HL-60/S4 treated with retinoic acid at 250 ng/mL for 4 days and 3 days (cell line): ENCODE data around the gene OPRM1.

Source experiments
- in situ Hi-C: fragments of 300-500 bp; cut with MboI; formaldehyde crosslinking; loops from 2 replicates; pipeline ENCODE4 v1.7.0; 2022; ENCODE audit warnings: low sequenced_read_pairs

OPRM1 gene

DNA sequence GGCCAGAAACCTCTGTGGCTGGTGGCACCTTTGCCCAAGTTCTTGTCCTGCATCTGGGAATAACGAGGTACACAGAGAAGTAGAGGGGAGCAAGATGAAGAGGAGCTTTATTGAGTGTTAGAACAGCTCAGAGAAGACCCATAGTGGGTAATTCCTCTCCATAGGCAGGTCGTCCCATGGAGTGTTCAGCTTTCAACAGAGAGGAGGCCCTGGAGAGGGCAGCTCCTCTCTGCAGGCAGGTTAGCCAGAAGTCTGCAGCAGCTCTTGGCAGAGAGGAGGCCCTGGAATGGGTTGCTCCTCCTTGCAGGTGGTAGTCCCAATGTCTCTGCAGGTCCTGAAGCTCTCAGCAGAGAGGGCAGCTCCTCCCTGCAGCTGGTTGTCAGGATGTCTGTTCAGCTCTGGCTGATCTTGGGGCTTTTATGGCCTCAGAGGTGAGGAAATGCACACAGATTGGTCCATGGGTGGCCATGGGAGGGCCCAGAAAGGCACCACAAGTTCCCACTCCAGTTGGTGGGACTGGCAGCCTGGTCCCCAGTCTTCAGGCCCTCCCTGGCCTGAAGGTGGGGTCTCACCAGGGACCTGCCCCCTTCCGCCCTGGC lies 228.6 kb downstream of the OPRM1 start:
- in situ Hi-C loops, result no loop called here

DNA sequence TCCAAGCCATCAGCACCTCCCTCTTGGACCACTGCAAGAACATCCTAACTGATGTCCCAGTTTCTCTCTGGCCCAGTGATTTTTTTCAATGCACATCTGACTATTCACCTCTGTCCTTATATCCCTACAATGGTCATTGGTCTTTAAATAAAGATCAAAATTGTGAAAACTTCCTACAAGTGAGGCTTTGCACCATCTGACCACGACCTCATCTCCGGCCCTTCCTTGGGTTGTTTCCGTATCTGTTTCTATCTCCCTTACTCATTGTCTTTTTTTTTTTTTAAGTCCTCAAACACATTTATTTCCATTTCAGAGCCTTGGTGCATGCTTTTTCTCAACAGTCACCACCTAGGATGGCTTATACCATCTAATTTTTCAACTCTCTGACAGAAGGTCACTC lies 229.4 kb downstream of the OPRM1 start:
- in situ Hi-C loops, result no loop called here

DNA sequence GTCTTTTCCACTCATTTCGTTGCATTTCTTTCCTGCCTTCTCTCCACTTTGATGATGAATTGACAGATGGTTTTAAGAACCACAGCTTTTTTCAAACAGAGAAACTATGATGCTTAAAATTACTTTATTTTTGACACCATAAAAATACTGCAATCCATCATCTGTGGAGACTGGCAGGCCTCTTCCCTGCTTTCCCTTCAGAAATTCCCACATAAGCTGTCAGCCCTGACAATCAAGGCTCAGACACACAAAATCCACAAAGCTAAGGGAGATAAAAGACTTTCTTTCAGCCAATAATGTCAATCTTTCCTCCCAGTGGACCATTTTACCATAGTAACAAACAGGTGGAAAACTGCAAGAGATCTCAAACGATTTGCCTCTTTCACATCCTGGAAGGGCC lies 235.1 kb downstream of the OPRM1 start:
- in situ Hi-C loops, result loop anchor here (10.0 kb wide), 1 partner anchor 119 kb away; no protein-coding TSS in a partner anchor

DNA sequence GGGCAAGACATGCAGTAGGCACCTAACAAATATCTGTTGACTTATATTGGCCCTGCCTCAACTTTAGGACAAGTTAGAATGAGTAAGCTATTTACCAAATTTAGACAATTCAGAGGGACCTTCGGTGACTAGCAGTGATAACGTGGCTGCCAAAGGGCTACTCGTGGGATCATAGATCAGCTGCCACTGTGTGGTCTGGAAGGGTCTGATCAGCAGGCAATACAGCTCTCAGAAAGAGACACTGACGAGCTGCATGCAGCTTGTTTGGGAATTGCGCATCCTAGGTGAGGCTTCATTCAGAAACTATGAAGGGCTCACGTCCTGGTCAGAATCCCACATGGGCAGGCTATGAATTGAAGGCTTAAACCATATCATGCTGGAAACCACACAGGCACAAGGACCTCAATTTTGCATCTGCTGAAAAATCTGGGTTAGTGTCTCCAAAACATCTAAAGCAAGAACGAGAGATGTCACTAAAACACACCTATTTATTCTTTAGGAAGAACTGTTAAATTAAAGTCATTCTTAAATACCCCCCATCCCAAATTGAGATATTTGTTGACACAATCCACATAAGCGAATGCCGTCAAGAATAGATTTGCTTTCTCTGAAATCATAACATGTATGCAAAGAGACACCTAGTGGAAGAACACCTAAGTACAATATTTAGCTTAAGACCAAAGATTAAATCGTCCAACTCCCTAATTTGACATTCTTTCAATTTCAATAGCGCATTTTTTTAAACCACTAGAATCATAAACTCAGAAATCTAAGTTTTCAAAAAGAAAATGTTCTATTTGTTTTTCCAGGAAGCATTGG lies 238.0 kb downstream of the OPRM1 start:
- in situ Hi-C loops, result loop anchor here (10.0 kb wide), 1 partner anchor 122 kb away; no protein-coding TSS in a partner anchor

DNA sequence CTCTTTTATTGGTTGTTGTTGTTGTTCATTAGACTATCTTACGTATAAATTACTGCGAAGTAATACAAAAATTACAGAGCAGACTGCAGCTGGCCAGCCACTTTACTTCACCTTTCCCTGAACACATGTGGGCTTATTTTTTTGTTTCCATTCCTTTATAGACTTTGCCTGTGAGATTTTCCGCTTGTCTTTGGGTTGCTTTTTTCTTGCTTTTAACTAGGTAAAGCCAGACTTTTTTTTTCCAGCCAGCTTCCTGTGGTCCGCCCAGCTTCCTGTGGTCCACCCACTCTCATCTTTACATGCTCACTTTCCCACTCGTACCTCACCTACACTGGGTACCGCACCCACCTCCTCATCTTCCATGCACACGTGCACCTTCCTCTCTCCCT lies 238.6 kb downstream of the OPRM1 start:
- in situ Hi-C loops, result loop anchor here (10.0 kb wide), 1 partner anchor 123 kb away; no protein-coding TSS in a partner anchor

DNA sequence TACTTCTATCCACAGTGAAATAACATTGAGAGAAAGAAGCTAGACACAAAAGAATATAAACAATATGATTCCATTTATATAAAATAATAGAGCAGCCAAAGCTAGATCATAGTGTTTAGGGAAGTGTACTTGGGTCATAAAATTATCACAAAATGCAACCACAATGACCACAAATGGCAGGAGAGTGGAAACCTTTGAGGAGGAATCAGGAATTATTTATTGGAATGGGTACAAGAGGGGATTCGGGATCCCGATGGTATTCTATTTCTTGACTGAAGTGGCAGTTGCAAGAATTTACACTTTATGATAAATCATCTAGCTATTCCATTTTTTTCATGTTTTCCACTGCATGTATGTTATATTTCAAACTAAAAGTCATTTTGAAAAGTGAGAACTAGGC lies 241.5 kb downstream of the OPRM1 start:
- in situ Hi-C loops, result no loop called here

DNA sequence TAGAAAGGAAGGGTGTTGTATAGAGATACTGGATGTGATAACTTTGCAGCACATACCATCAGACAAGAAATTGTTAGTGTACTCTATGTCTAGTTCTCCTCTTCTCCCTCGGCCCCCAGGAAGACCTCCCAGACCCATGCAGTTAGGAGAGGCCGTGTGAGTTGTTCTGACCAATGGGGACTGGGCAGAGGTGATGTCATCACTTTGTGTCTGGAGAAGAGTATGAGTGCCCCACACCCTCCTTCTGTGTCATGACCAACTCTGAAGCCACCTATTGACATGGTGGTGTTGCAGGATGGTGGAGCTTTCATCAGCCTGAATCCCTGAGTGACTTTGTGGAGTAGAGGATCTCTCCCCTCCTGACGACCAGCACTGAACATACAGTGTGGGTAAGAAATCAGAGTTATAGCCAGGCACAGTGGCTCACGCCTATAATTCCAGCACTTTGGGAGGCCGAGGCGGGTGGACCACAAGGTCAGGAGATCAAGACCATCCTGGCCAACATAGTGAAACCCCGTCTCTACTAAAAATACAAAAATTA lies 245.3 kb downstream of the OPRM1 start:
- in situ Hi-C loops, result no loop called here

DNA sequence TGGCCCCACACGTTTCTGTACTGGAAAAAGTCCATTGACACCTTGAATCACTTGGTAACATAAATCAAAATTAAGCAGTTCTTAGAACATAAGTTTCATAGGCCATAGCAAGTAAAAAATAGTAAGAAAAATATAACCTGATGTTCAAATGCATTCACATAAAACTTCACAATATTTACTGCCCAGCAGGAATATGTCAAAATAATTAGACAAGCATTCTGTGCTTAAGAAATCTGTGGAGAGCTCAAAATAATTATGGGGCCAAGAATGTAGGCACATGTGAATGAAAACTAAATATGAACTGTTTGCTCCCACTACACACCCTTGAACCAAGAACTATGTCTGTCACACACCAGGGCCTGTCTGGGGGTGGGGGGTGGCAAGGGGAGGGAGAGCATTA lies 246.8 kb downstream of the OPRM1 start:
- in situ Hi-C loops, result no loop called here

DNA sequence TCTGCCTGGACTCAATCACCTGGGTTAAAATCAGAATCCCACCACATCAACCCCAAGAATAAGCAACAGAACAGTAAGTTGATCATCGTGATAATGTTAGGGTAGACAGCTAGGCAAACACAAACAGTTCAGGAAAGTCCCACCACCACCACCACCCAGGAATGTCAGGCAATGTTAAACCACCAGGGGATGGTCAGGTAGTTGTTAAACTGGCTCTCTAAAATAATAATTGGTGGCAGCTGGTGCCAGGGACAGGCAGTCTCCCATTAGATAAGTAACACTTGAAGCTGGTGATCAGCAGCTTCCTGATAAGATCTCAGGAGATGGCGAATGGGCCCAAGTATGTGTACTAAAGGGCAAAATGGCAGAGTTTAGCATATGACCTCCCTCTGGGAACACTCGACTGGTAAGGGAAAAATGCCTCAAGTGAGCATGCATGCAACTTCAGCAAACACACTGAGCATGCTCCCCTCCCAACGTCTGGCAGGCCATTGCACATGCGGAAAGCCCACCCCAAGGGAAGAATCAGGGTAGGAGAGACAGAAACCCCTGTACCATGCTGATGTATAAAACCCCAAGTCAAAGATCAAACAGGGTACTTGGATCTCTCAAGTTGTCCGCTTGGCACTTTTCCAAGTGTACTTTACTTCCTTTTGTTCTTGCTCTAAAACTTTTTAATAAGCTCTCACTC lies 250.9 kb downstream of the OPRM1 start:
- in situ Hi-C loops, result no loop called here

DNA sequence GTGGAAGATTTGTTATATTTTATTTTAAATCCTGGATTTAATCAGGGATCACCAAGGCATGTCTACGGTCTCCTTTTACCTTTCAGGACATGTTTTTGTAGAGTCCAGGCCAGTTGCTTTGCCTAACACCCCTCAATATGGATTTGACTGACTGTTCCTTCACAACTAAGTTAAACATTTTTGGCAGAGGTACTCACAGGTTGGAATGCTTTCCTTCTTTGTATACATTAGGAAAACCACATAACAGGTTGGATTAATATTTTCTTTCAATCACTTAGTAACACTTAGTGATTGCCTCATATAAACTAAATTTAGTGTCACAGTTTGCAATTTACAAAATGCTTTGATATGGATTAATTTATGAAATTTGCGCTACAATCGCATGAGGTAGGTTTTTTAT lies 253.0 kb downstream of the OPRM1 start:
- in situ Hi-C loops, result no loop called here

DNA sequence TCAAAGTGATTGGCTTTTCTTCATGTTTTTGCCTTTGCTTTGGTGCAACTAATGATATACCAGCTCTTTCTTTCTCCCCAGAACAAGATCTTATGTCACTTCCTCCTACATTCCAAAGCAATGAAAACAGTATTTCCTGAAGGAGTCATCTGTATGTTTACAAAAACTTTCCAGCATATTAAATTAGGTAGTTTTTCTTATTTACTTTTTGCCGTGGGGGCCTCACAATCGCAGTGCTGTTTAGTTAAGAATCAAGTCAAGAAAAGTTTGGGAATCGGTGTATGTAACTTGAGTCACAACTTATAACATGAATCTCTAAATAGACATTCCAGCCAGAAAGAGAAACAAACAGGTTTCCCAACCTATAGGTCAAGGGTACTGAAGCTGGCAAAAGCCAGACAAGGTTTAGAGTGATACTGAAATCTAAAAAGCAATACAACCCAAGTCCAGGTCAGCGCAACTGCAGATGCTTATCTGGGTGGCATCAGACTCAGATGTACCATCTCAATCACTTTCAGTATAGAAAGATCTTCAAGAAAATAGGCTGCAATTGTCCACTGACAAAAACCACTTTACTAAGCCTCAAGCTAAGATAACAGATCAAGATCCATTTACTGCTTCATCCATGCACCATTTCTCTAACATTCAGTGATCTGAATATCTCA lies 253.9 kb downstream of the OPRM1 start:
- in situ Hi-C loops, result no loop called here

DNA sequence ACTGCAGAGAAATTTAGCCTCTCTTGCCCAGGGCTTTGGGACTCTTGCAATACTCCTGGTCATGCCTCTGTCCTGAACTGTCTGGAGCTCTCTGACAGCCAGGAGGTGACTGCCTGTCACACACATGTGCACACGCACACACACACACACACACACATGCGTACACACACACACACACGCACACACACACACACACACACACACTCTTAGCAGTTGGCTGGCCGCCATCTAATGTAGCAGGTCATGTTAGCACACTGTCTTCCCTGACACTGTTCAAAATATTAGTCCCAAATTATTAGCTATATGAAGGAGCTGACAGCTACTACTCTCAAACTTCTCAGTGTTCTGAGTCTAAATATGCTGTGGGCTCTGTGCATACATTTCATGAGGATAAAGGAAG lies 256.7 kb downstream of the OPRM1 start:
- in situ Hi-C loops, result no loop called here
